Esophagus squamous epithelium (tissue), 5 donors: ENCODE measurements around the gene UBXN10. TPM values are rescaled to one million over a fixed set of nuclear protein-coding genes. Genes with fewer than 3 reads are reported as not detected.

ENCODE experiments used
- DNase-seq: peaks from one replicate; lab custom pipeline; 2025; lab: John Stamatoyannopoulos, UW
- H3K27ac ChIP-seq, 4 donors: fragments of 200-600 bp; sonication (generic); one replicate each; pipeline ENCODE4 v1.5.1; 2016 to 2019; ENCODE audit warnings: mild to moderate bottlenecking in 1 of 4
- H3K27me3 ChIP-seq, 4 donors: fragments of 200-600 bp; sonication (generic); 1 replicate in 3 of 4; 2 replicates in 1 of 4; pipeline versions ENCODE4 v1.5.1 to v1.6.0; 2017 to 2021; ENCODE audit warnings: antibody characterized with exemption in 1 of 4
- H3K36me3 ChIP-seq, 3 donors: fragments of 200-600 bp; sonication (generic); one replicate each; pipeline ENCODE4 v1.5.1; 2016 to 2019
- H3K4me1 ChIP-seq, 3 donors: fragments of 200-600 bp; sonication (generic); one replicate each; pipeline ENCODE4 v1.5.1; 2017 to 2019
- H3K4me3 ChIP-seq, 4 donors: fragments of 200-600 bp; sonication (generic); 1 replicate in 3 of 4; 2 replicates in 1 of 4; pipeline ENCODE4 v1.5.1; 2016 to 2019; ENCODE audit warnings: mild to moderate bottlenecking in 2 of 4, moderate library complexity in 1 of 4
- H3K9me3 ChIP-seq, 3 donors: fragments of 200-600 bp; sonication (generic); one replicate each; pipeline ENCODE4 v1.5.1; 2016 to 2019
- CTCF ChIP-seq, 6 experiments: fragments of 450-650 bp in 4 of 6; fragments of 200-600 bp in 2 of 6; sonication (generic) in 2 of 6; IDR thresholded peaks; one replicate each; pipeline ENCODE4 v1.5.1; 2016 to 2019; ENCODE audit warnings: antibody characterized with exemption in 6 of 6, mild to moderate bottlenecking in 4 of 6, moderate library complexity in 4 of 6
- POLR2A ChIP-seq, 4 donors: fragments of 450-650 bp; IDR thresholded peaks; one replicate each; pipeline ENCODE4 v1.6.1; 2017; ENCODE audit warnings: antibody characterized with exemption in 4 of 4, mild to moderate bottlenecking in 4 of 4, moderate library complexity in 3 of 4
- WGBS, 2 donors: methylation state at CpG; one replicate each; pipeline ENCODE4 v1.1.5; 2018; 5-methylcytosine and 5-hydroxymethylcytosine counted together
- intact Hi-C: fragments of 100-400 bp; cut with DNase I; formaldehyde crosslinking; loops from one replicate; pipeline ENCODE4 v1.15.0; 2022
- total RNA-seq, 4 donors: library from RNA; depleted of rRNA; stranded (reverse); fragments of >200 nt; gene quantifications; one replicate each; pipeline ENCODE4 v1.1.0, GENCODE V29; 2016
- donor health status: DM: yes; HTN: yes; CAD: no.

UBXN10 gene
- total RNA-seq, 4 donors from 2014 or later = 0.11 to 5.5 (median 0.81) TPM

- no peaks in the 10 kb centered on the region for H3K36me3 ChIP-seq
- no peak overlapping the region for H3K4me3 ChIP-seq
- no peaks in the 10 kb centered on the region for H3K9me3 ChIP-seq
- WGBS, 2 donors = 62 to 64% methylated on average over 7 to 8 of the region's 9 CpGs
- intact Hi-C loops = no loop called here
- H3K27ac ChIP-seq = no peak overlapping the region
- TF ChIP-seq POLR2A (IDR thresholded peaks at IDR 0.05) (no peak), CTCF (IDR thresholded peaks at IDR 0.05) (no peak)
- peaks cover 0 to 23% (median 0%) of the 10 kb centered on the region in 4 donors for H3K27me3 ChIP-seq
- DNase-seq = no peak
- peaks cover 0 to 32% (median 4%) of the 10 kb centered on the region in 3 donors for H3K4me1 ChIP-seq
Measured at GRCh38 chr1:20168564-20169491, 17.1 kb upstream of the UBXN10 start.

- H3K27me3 ChIP-seq = peaks cover 0 to 19% (median 0%) of the 10 kb centered on the region in 4 donors
- no peaks in the 10 kb centered on the region for H3K9me3 ChIP-seq
- whole genome bisulfite sequencing, 2 donors = 84 to 89% methylated on average over 4 to 5 of the region's 5 CpGs
- no peak overlapping the region for H3K27ac ChIP-seq
- no peak overlapping the region for H3K4me3 ChIP-seq
- H3K4me1 ChIP-seq = peaks cover 0 to 22% (median 4%) of the 10 kb centered on the region in 3 donors
- intact Hi-C loops = no loop called here
- no peak for TF ChIP-seq CTCF (IDR thresholded peaks at IDR 0.05)
- TF ChIP-seq POLR2A (IDR thresholded peaks at IDR 0.05) = no peak
- no peak for DNase-seq
- H3K36me3 ChIP-seq = no peaks in the 10 kb centered on the region
Measured at GRCh38 chr1:20169932-20170331, 16.0 kb upstream of the UBXN10 start.

DNA sequence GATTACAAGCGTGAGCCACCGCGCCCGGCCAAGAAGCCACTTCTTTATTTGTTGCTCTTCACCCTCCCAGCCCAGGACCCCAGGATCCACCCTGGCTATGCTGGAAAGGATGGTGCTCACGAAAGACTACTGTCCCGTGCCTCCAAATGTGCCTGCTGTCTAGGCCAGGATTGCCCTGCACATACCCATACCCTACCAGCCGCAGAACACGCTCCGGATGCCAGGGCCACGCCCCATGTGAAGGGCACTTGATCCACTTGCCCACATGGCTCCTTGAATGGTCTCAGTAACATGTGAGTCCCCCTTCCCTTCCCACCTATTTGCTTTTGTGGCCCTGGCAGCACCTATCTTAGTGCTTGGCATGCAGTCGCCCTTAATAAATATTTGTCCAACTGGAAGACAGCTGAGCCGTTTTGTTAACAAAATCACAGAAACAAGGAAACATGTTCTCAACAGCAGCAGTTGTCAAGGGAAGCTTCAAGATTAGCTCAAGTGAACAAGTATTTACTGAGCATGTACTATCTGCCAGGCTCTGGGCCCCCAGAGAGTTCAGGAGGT, 13.8 kb upstream of the UBXN10 start:
- peaks cover 0 to 3% (median 0%) of the 10 kb centered on the region in 4 donors for H3K27me3 ChIP-seq
- no peak for DNase-seq
- no peak for TF ChIP-seq POLR2A (IDR thresholded peaks at IDR 0.05)
- no peak for TF ChIP-seq CTCF (IDR thresholded peaks at IDR 0.05)
- H3K9me3 ChIP-seq = no peaks in the 10 kb centered on the region
- H3K4me3 ChIP-seq = no peak overlapping the region
- H3K27ac ChIP-seq = no peak overlapping the region
- intact Hi-C loops = no loop called here
- WGBS, 2 donors = 89 to 93% methylated on average over 5 to 11 of the region's 12 CpGs
- no peaks in the 10 kb centered on the region for H3K36me3 ChIP-seq
- peaks cover 0 to 7% (median 0%) of the 10 kb centered on the region in 3 donors for H3K4me1 ChIP-seq

GRCh38 chr1:20174937-20175666, 10.8 kb upstream of the UBXN10 start:
- no peak overlapping the region for H3K4me3 ChIP-seq
- TF ChIP-seq CTCF (IDR thresholded peaks at IDR 0.05) (no peak), POLR2A (IDR thresholded peaks at IDR 0.05) (no peak)
- H3K9me3 ChIP-seq = no peaks in the 10 kb centered on the region
- H3K4me1 ChIP-seq = peaks cover 0 to 7% (median 0%) of the 10 kb centered on the region in 3 donors
- 44% methylated on average over 6 to 9 of the region's 9 CpGs for WGBS, 2 donors
- H3K36me3 ChIP-seq = no peaks in the 10 kb centered on the region
- peak overlapping the region in 1 of 4 donors; percentile 6 for H3K27ac ChIP-seq
- DNase-seq = no peak
- no peaks in the 10 kb centered on the region for H3K27me3 ChIP-seq
- intact Hi-C loops = no loop called here
